CD4-positive, alpha-beta T cell (primary cell): ENCODE results near the gene PVALB. TPM values are rescaled to one million over a fixed set of nuclear protein-coding genes. Genes with fewer than 3 reads are reported as not detected.

ENCODE experiments used
- ATAC-seq: fragments of 200-7000 bp; cut with Tn5 transposase; one replicate; pipeline ENCODE4 v1.10.0; 2022; ENCODE audit warnings: mild to moderate bottlenecking; ENCODE audit not compliant: poor library complexity
- CTCF ChIA-PET: fragments of 350-600 bp; sonication (Branson Sonifier 250); formaldehyde crosslinking; loops from one replicate; lab custom pipeline; 2021; ENCODE audit warnings: antibody characterized with exemption, inconsistent platforms; lab: Charles Lee
- POLR2A ChIA-PET: fragments of 350-600 bp; sonication (Branson Sonifier 250); formaldehyde crosslinking; loops from one replicate; lab custom pipeline; 2021; ENCODE audit warnings: antibody characterized with exemption, inconsistent platforms; lab: Charles Lee
- DNase-seq, 14 experiments: peaks; one replicate each; pipeline ENCODE4 v3.0.0-alpha.2; 2013 to 2020; ENCODE audit warnings: mixed read lengths in 2 of 14
- H3K27ac ChIP-seq, 2 donors: one replicate each; pipeline versions ENCODE4 v1.5.1 to v1.7.0; 2013; ENCODE audit warnings: low read length in 2 of 2, low read depth in 1 of 2, mild to moderate bottlenecking in 1 of 2
- H3K27me3 ChIP-seq, 2 experiments: 1 replicate in 1 of 2; 2 replicates in 1 of 2; pipeline versions ENCODE4 v1.6.1 to v1.7.0; 2013; ENCODE audit warnings: low read length in 2 of 2, control low read depth in 1 of 2, mild to moderate bottlenecking in 1 of 2, moderate library complexity in 1 of 2; ENCODE audit not compliant: insufficient read depth in 2 of 2, control insufficient read depth in 1 of 2
- H3K36me3 ChIP-seq: one replicate; pipeline ENCODE4 v1.6.1; 2013; ENCODE audit warnings: low read length, control low read depth; ENCODE audit not compliant: insufficient read depth
- H3K4me1 ChIP-seq: one replicate; pipeline ENCODE4 v1.6.1; 2013; ENCODE audit warnings: low read length, control low read depth; ENCODE audit not compliant: insufficient read depth
- H3K4me3 ChIP-seq: one replicate; pipeline ENCODE4 v1.5.1; 2013; ENCODE audit warnings: mild to moderate bottlenecking, low read length, moderate library complexity
- H3K9me3 ChIP-seq, 2 experiments: 1 replicate in 1 of 2; 2 replicates in 1 of 2; pipeline versions ENCODE4 v1.6.1 to v1.7.0; 2013; ENCODE audit warnings: low read length in 2 of 2, mild to moderate bottlenecking in 2 of 2, control low read depth in 1 of 2, moderate library complexity in 1 of 2; ENCODE audit not compliant: control insufficient read depth in 1 of 2, insufficient read depth in 1 of 2
- H3K27ac Mint-ChIP-seq: one replicate; pipeline ENCODE4 v1.8.0; 2020; ENCODE audit warnings: mixed read lengths
- H3K27me3 Mint-ChIP-seq: one replicate; pipeline ENCODE4 v1.8.0; 2021; ENCODE audit warnings: mixed read lengths
- H3K36me3 Mint-ChIP-seq: one replicate; pipeline ENCODE4 v1.8.0; 2021; ENCODE audit warnings: low read depth, mixed read lengths
- H3K4me1 Mint-ChIP-seq: one replicate; pipeline ENCODE4 v1.8.0; 2021; ENCODE audit warnings: low read depth, mixed read lengths
- H3K4me3 Mint-ChIP-seq: one replicate; pipeline ENCODE4 v1.8.0; 2020; ENCODE audit warnings: mild to moderate bottlenecking, mixed read lengths
- H3K9me3 Mint-ChIP-seq: one replicate; pipeline ENCODE4 v1.8.0; 2020; ENCODE audit warnings: mixed read lengths
- CTCF ChIP-seq: fragments of 200-600 bp; IDR thresholded peaks from one replicate; pipeline ENCODE4 v1.8.0; 2022; ENCODE audit warnings: antibody characterized with exemption, mild to moderate bottlenecking
- intact Hi-C, 2 experiments: fragments of 100-400 bp; cut with DNase I in 1 of 2; cut with micrococcal nuclease in 1 of 2; formaldehyde crosslinking; loops; one replicate each; pipeline versions ENCODE4 v1.15.1 to v1.9.0; 2023 to 2025; cut with DNase I, micrococcal nuclease
- total RNA-seq, 174 experiments: library from RNA in 2 of 174; stranded (reverse) in 2 of 174; gene quantifications; one replicate each; pipeline ENCODE4 v1.2.3 and lab custom pipeline; 2021 to 2026

The PVALB gene
- total RNA-seq, 2 experiments from 2014 or later, result not detected

DNA sequence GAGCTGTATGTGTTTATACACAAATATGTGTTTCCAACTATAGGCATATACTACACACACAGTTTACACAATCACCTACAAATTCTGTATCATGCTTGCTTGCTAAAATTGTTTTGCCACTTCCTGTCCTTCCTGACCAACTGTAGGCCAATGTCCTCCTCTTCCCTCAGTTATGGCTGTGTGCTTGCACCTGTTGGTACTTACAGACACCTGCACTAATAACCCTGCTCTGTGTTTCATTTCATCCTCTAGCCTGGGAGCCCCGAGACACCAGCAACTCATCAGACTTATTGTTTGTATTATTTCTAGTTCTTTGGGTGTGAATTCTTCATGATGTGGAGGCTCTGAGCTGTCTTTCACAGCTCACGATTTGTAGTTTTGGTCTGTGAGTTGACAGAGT is 42.1 kb upstream of the PVALB start:
- Histone ChIP-seq H3K36me3 (no peaks in the 10 kb centered on the region), H3K4me1 (peaks cover 44% of the 10 kb centered on the region), H3K27ac (no peak overlapping the region), H3K27me3 (no peaks in the 10 kb centered on the region), H3K9me3 (no peaks in the 10 kb centered on the region), H3K4me3 (no peak overlapping the region)
- no peak for TF ChIP-seq CTCF
- ATAC-seq (no peak), DNase-seq (no peak)
- peaks cover 7% of the 10 kb centered on the region for H3K4me1 Mint-ChIP-seq
- POLR2A ChIA-PET, result no interaction called here
- no peak overlapping the region for H3K27ac Mint-ChIP-seq
- intact Hi-C loops, result loop anchor here in 1 of 2 experiments (5.0 to 10.0 kb wide), 2 partner anchors 312 to 336 kb away; no protein-coding TSS in a partner anchor
- H3K4me3 Mint-ChIP-seq, result no peak overlapping the region
- H3K36me3 Mint-ChIP-seq, result no peaks in the 10 kb centered on the region
- H3K9me3 Mint-ChIP-seq, result no peaks in the 10 kb centered on the region
- H3K27me3 Mint-ChIP-seq, result peaks cover 5% of the 10 kb centered on the region
- CTCF ChIA-PET, result interaction anchor here (2.4 kb wide), 1 partner anchor 77 kb away, joined by 8 read pairs; no protein-coding TSS in a partner anchor

GRCh38 chr22:36858156-36858555 is 41.3 kb upstream of the PVALB start:
- no peaks in the 10 kb centered on the region for H3K9me3 ChIP-seq
- no peak overlapping the region for H3K4me3 ChIP-seq
- intact Hi-C loops, result loop anchor here in 1 of 2 experiments (5.0 to 10.0 kb wide), 2 partner anchors 311 to 337 kb away; no protein-coding TSS in a partner anchor
- POLR2A ChIA-PET, result no interaction called here
- Mint-ChIP-seq H3K4me3 (no peak overlapping the region), H3K36me3 (no peaks in the 10 kb centered on the region), H3K9me3 (no peaks in the 10 kb centered on the region), H3K27me3 (peaks cover 5% of the 10 kb centered on the region), H3K4me1 (peaks cover 13% of the 10 kb centered on the region), H3K27ac (no peak overlapping the region)
- H3K27ac ChIP-seq, result no peak overlapping the region
- ATAC-seq, result no peak
- TF ChIP-seq CTCF, result no peak
- H3K36me3 ChIP-seq, result no peaks in the 10 kb centered on the region
- H3K4me1 ChIP-seq, result peaks cover 49% of the 10 kb centered on the region
- DNase-seq, result no peak
- CTCF ChIA-PET, result interaction anchor here (2.4 kb wide), 1 partner anchor 76 kb away, joined by 8 read pairs; no protein-coding TSS in a partner anchor
- no peaks in the 10 kb centered on the region for H3K27me3 ChIP-seq

- H3K4me1 Mint-ChIP-seq, result peaks cover 16% of the 10 kb centered on the region
- Histone ChIP-seq H3K9me3 (no peaks in the 10 kb centered on the region), H3K4me3 (no peak overlapping the region), H3K27me3 (no peaks in the 10 kb centered on the region), H3K36me3 (no peaks in the 10 kb centered on the region), H3K4me1 (peaks cover 37% of the 10 kb centered on the region), H3K27ac (no peak overlapping the region)
- no peaks in the 10 kb centered on the region for H3K9me3 Mint-ChIP-seq
- ATAC-seq, result no peak
- no peak overlapping the region for H3K4me3 Mint-ChIP-seq
- H3K27me3 Mint-ChIP-seq, result peaks cover 5% of the 10 kb centered on the region
- H3K36me3 Mint-ChIP-seq, result no peaks in the 10 kb centered on the region
- no peak overlapping the region for H3K27ac Mint-ChIP-seq
- POLR2A ChIA-PET, result interaction anchor here (1.4 kb wide), 1 partner anchor 80 kb away, joined by 7 read pairs; the partner anchor contains the start of gene IFT27
- no peak for TF ChIP-seq CTCF
- DNase-seq, result no peak
- CTCF ChIA-PET, result interaction anchor here (0.7 to 2.0 kb wide), 13 partner anchors 8 to 478 kb away, joined by 3 to 30 read pairs (median 5); partner anchors contain the start of gene IFT27
- intact Hi-C loops, result loop anchor here (1.0 to 10.0 kb wide), 6 partner anchors 74 to 338 kb away; partner anchors contain the start of gene IFT27 (in 1 of the 2)
Measured at GRCh38 chr22:36856792-36857135, 39.9 kb upstream of the PVALB start.
